GM12878 (cell line): ENCODE measurements around the gene PAGE2. TPM values are rescaled to one million over a fixed set of nuclear protein-coding genes. Genes with fewer than 3 reads are reported as not detected.

Source experiments
- ATAC-seq: fragments of 200-7000 bp; cut with Tn5 transposase; 3 replicates; pipeline ENCODE4 v1.9.1; 2020; ENCODE audit warnings: mild to moderate bottlenecking, moderate library complexity
- BruUV-seq: library from RNA; stranded (reverse); fragments of 400-500 nt; replicated peaks from 2 replicates; lab custom pipeline; 2021; lab: Mats Ljungman, UMichigan
- CTCF ChIA-PET: fragments of 300-600 bp; sonication (Branson Sonifier 250); formaldehyde crosslinking; extraction: SDS; loops from one replicate; lab custom pipeline; 2021; ENCODE audit warnings: inconsistent platforms; lab: Yijun Ruan, JAX
- POLR2A ChIA-PET: fragments of 350-600 bp; formaldehyde crosslinking; extraction: SDS; loops from one replicate; lab custom pipeline; 2021; ENCODE audit warnings: inconsistent platforms; lab: Charles Lee
- RAD21 ChIA-PET: fragments of 300-600 bp; sonication (Branson Sonifier 250); formaldehyde crosslinking; loops from one replicate; lab custom pipeline; 2023; ENCODE audit warnings: antibody characterized with exemption; ENCODE audit not compliant: unreplicated experiment; lab: Charles Lee
- SMC1A ChIA-PET: fragments of 300-600 bp; sonication (Branson Sonifier 250); formaldehyde crosslinking; loops from one replicate; lab custom pipeline; 2023; ENCODE audit not compliant: unreplicated experiment, uncharacterized antibody; lab: Charles Lee
- DNase-seq: peaks from one replicate; pipeline ENCODE4 v3.0.0-alpha.2; 2011; ENCODE audit warnings: low read depth, low spot score
- FAIRE-seq: peaks from 3 replicates; lab custom pipeline; 2011; peaks lifted over from hg19 to GRCh38; lab: Jason Lieb, UNC
- H2AFZ ChIP-seq: 2 replicates; pipeline ENCODE4 v1.6.0; 2011; ENCODE audit warnings: low read depth, low read length, control low read depth; ENCODE audit not compliant: control insufficient read depth
- H3K27ac ChIP-seq: 2 replicates; pipeline ENCODE4 v1.5.1; 2011; ENCODE audit warnings: control low read depth; ENCODE audit not compliant: control insufficient read depth, insufficient read depth
- H3K27me3 ChIP-seq, 2 experiments: replicated peaks in 1 of 2; 2 replicates each; pipeline versions ENCODE4 v1.6.0 to v1.6.1; 2011; ENCODE audit warnings: low read length in 1 of 2; ENCODE audit not compliant: control insufficient read depth in 2 of 2, insufficient read depth in 2 of 2
- H3K36me3 ChIP-seq, 2 experiments: 2 replicates each; pipeline ENCODE4 v1.5.1; 2011; ENCODE audit warnings: low read length in 1 of 2; ENCODE audit not compliant: control insufficient read depth in 2 of 2, insufficient read depth in 2 of 2
- H3K4me1 ChIP-seq: 2 replicates; pipeline ENCODE4 v1.6.1; 2011; ENCODE audit warnings: mild to moderate bottlenecking, low read length, moderate library complexity, mixed read lengths; ENCODE audit not compliant: control insufficient read depth, insufficient read depth
- H3K4me2 ChIP-seq: 2 replicates; pipeline ENCODE4 v1.6.0; 2011; ENCODE audit warnings: control low read depth; ENCODE audit not compliant: control insufficient read depth, insufficient read depth
- H3K4me3 ChIP-seq: fragments of 200-600 bp; sonication (generic); 2 replicates; pipeline ENCODE4 v1.5.1; 2016
- H3K79me2 ChIP-seq: 2 replicates; pipeline ENCODE4 v1.6.0; 2011; ENCODE audit warnings: low read length; ENCODE audit not compliant: control insufficient read depth, insufficient read depth
- H3K9ac ChIP-seq: 2 replicates; pipeline ENCODE4 v1.8.0; 2011; ENCODE audit warnings: low read length, control low read depth, mixed read lengths; ENCODE audit not compliant: control insufficient read depth, insufficient read depth
- H3K9me3 ChIP-seq: replicated peaks from 3 replicates; pipeline ENCODE4 v1.5.1; 2011; ENCODE audit warnings: mild to moderate bottlenecking, low read length; ENCODE audit not compliant: control insufficient read depth, insufficient read depth
- H4K20me1 ChIP-seq: 2 replicates; pipeline ENCODE4 v1.6.0; 2011; ENCODE audit not compliant: control insufficient read depth, insufficient read depth
- CUX1 ChIP-seq: IDR thresholded peaks from 2 replicates; pipeline ENCODE4 v1.6.1; 2012; ENCODE audit warnings: improper control_type of control experiment, low read depth, low read length; ENCODE audit not compliant: insufficient replicate concordance
- EZH2 ChIP-seq: IDR thresholded peaks from 2 replicates; pipeline ENCODE4 v1.6.1; 2012; ENCODE audit warnings: low read depth, mild to moderate bottlenecking, control low read depth, inconsistent platforms, low read length, borderline replicate concordance; ENCODE audit not compliant: control insufficient read depth
- NBN ChIP-seq: fragments of 450-650 bp; IDR thresholded peaks from 2 replicates; pipeline ENCODE4 v1.6.1; 2016
- NFIC ChIP-seq: IDR thresholded peaks from 2 replicates; pipeline ENCODE4 v1.6.1; 2012; ENCODE audit warnings: low read depth, mild to moderate bottlenecking, inconsistent platforms, low read length, moderate library complexity
- NR2C1 ChIP-seq: fragments of 450-650 bp; IDR thresholded peaks from 2 replicates; pipeline ENCODE4 v1.6.1; 2017; ENCODE audit warnings: antibody characterized with exemption, mild to moderate bottlenecking, moderate library complexity
- RB1 ChIP-seq: fragments of 450-650 bp; formaldehyde crosslinking; IDR thresholded peaks from 2 replicates; pipeline ENCODE4 v1.6.1; 2017; ENCODE audit warnings: mild to moderate bottlenecking, borderline replicate concordance
- YY1 ChIP-seq: IDR thresholded peaks from 2 replicates; pipeline ENCODE4 v1.6.1; 2011; ENCODE audit warnings: low read depth, mild to moderate bottlenecking, low read length
- WGBS: methylation state at CpG from one replicate; pipeline ENCODE4 v1.1.6; 2016; ENCODE audit warnings: low lambda C conversion rate; ENCODE audit not compliant: insufficient replicate concordance, insufficient coverage; ENCODE audit errors: missing lambda C conversion rate; 5-methylcytosine and 5-hydroxymethylcytosine counted together
- in situ Hi-C: fragments of 300-500 bp; cut with MboI; formaldehyde crosslinking; loops from 9 replicates; pipeline ENCODE4 v1.14.3; 2018; ENCODE audit warnings: mixed read lengths
- intact Hi-C: fragments of 100-400 bp; cut with micrococcal nuclease; formaldehyde crosslinking; loops from one replicate; pipeline ENCODE4 v1.14.2; 2022; ENCODE audit not compliant: unreplicated experiment
- polyA plus RNA-seq, 11 experiments: library from polyadenylated mRNA; depleted of rRNA in 4 of 11; unstranded in 6 of 11; stranded (reverse) in 5 of 11; fragments of >200 nt; fragmentation: Nextera tagmentation in 4 of 11; fragmentation: Illumina TruSeq in 1 of 11; extraction: Ambion mirVana in 4 of 11; extraction: Trizol in 1 of 11; gene quantifications; 1 replicate in 1 of 11; 2 replicates in 10 of 11; pipeline versions ENCODE4 v1.2.1 to v1.2.3, GENCODE V29; 2011 to 2016; ENCODE audit warnings: inconsistent platforms in 2 of 11, missing spikeins in 2 of 11, low read depth in 1 of 11
- total RNA-seq, 4 experiments: library from RNA; depleted of rRNA in 3 of 4; stranded (reverse); fragments of >200 nt in 3 of 4; fragmentation: Illumina TruSeq in 1 of 4; extraction: Trizol in 1 of 4; gene quantifications; 2 replicates each; pipeline versions ENCODE4 v1.2.1 to v1.2.3, GENCODE V29; 2013 to 2021
- TF ChIP-seq, protein P1 (sequence below): fragments of 450-650 bp; IDR thresholded peaks from 2 replicates; pipeline ENCODE4 v1.6.1; 2017; ENCODE audit warnings: mild to moderate bottlenecking, low read depth, inconsistent platforms; ENCODE audit not compliant: poor library complexity, severe bottlenecking

PAGE2 gene
- total and polyA plus RNA-seq, 10 of the 15 experiments (the other 5 are each of a cell fraction or from before 2014, with no cell fraction given), result 0.81 TPM; not detected in 9

GRCh38 chrX:55119712-55120111 is 30.9 kb downstream of the PAGE2 start:
- DNase-seq (no peak), FAIRE-seq (no peak), ATAC-seq (no peak)
- SMC1A ChIA-PET, result interaction anchor here (0.9 to 1.8 kb wide), 2 partner anchors 9 to 11 kb away, joined by 3 to 7 read pairs; no protein-coding TSS in a partner anchor
- no peaks in the 10 kb centered on the region for H4K20me1 ChIP-seq
- POLR2A ChIA-PET, result no interaction called here
- no peak overlapping the region for H3K4me2 ChIP-seq
- CTCF ChIA-PET, result no interaction called here
- no TSS peak for BruUV-seq
- H3K9ac ChIP-seq, result no peak overlapping the region
- RAD21 ChIA-PET, result no interaction called here
- no peaks in the 10 kb centered on the region for H3K4me1 ChIP-seq
- H3K79me2 ChIP-seq, result no peaks in the 10 kb centered on the region
- intact Hi-C loops (no loop called here), in situ Hi-C loops (no loop called here)
- no peak overlapping the region for H3K27ac ChIP-seq
- H3K4me3 ChIP-seq, result no peak overlapping the region
- WGBS, result 0% methylated on average over 1 of the region's 1 CpG
- no peak for TF ChIP-seq NFIC
- TF ChIP-seq, protein P1, sequence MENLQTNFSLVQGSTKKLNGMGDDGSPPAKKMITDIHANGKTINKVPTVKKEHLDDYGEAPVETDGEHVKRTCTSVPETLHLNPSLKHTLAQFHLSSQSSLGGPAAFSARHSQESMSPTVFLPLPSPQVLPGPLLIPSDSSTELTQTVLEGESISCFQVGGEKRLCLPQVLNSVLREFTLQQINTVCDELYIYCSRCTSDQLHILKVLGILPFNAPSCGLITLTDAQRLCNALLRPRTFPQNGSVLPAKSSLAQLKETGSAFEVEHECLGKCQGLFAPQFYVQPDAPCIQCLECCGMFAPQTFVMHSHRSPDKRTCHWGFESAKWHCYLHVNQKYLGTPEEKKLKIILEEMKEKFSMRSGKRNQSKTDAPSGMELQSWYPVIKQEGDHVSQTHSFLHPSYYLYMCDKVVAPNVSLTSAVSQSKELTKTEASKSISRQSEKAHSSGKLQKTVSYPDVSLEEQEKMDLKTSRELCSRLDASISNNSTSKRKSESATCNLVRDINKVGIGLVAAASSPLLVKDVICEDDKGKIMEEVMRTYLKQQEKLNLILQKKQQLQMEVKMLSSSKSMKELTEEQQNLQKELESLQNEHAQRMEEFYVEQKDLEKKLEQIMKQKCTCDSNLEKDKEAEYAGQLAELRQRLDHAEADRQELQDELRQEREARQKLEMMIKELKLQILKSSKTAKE, result no peak
- no peak for TF ChIP-seq YY1
- no peak for TF ChIP-seq NR2C1
- no peak for TF ChIP-seq CUX1
- TF ChIP-seq NBN, result no peak
- TF ChIP-seq EZH2, result no peak
- no peak for TF ChIP-seq RB1
- H3K36me3 ChIP-seq, result no peaks in the 10 kb centered on the region
- no peak overlapping the region for H2AFZ ChIP-seq
- no peaks in the 10 kb centered on the region for H3K9me3 ChIP-seq
- no peaks in the 10 kb centered on the region; a peak in 2 of 4 replicates for H3K27me3 ChIP-seq
